Measurements from ENCODE around the gene SBF2. TPM values are rescaled to one million over a fixed set of nuclear protein-coding genes. Genes with fewer than 3 reads are reported as not detected.
"Not testable (repeated sequence)": the region's sequence is repeated elsewhere in the genome, so short reads cannot be mapped to it uniquely, and the experiment has no call there.

The SBF2 gene
- total RNA-seq, 1 experiment from 2014 or later = 31.3 TPM

DNA sequence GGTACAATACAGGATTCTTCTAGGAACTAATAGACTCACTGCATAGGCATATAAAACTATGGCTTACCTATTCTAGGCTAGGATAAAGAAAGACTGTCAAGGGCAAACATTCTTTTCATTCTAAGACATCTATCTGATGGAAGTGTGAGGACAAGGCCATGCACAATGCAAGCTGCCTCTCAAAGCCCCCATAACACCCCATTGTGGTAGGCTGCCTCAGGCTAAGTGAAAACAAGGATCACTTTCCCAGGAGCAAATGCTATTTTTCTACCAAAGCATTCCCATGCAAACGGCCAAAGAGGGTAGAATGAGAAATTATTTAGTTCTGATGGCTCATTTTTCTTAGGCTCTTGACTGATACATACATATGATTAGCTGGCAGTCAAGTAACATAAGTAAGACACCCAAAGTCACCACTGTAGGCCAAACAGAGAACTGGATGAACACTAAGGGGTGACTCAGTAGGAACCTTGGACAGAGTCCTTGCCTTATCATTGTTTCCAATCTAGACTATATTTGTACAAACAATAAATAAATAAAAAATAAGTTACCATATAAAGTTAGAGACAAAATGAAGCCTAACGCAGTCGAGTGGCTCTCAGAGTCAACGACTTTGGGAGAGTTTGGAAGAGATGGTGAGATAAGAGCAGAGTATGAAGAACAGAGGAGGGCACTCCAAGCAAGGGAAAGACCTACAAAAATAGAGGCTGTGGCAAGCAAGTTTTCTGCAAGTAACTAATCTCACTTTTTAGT, 303.6 kb downstream of the SBF2 start:
- DNase-seq (peak; percentile 71), ATAC-seq (peak; percentile 98)
- no peak for TF ChIP-seq EZH2phosphoT487 (IDR thresholded peaks at IDR 0.05; ENCODE audit: borderline replicate concordance, low read length)
- TF ChIP-seq, protein P1, sequence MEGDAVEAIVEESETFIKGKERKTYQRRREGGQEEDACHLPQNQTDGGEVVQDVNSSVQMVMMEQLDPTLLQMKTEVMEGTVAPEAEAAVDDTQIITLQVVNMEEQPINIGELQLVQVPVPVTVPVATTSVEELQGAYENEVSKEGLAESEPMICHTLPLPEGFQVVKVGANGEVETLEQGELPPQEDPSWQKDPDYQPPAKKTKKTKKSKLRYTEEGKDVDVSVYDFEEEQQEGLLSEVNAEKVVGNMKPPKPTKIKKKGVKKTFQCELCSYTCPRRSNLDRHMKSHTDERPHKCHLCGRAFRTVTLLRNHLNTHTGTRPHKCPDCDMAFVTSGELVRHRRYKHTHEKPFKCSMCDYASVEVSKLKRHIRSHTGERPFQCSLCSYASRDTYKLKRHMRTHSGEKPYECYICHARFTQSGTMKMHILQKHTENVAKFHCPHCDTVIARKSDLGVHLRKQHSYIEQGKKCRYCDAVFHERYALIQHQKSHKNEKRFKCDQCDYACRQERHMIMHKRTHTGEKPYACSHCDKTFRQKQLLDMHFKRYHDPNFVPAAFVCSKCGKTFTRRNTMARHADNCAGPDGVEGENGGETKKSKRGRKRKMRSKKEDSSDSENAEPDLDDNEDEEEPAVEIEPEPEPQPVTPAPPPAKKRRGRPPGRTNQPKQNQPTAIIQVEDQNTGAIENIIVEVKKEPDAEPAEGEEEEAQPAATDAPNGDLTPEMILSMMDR (conservative IDR thresholded peaks at IDR 0.05; ENCODE audit: low read depth, low read length) = peak; percentile 45
- Histone ChIP-seq H3K79me2 (ENCODE audit: low read length) (no peaks in the 10 kb centered on the region), H3F3A (ENCODE audit: low read length, unreplicated experiment) (peaks cover 9% of the 10 kb centered on the region), H3K4me2 (ENCODE audit: low read length) (peak overlapping the region; percentile 26; the same call in 1 of the 2 replicates), H4K20me1 (ENCODE audit: low read length) (no peaks in the 10 kb centered on the region), H3K4me3 (ENCODE audit: low read length) (no peak overlapping the region), H2AFZ (ENCODE audit: low read length) (no peak overlapping the region), H3K27ac (ENCODE audit: low read length) (0 out of 2 replicates have a peak overlapping the region, but pooled peaks have one; percentile 5), H3K4me1 (ENCODE audit: insufficient read depth, low read length) (peaks cover 14% of the 10 kb centered on the region), H3K9me2 (replicated peaks; ENCODE audit: low read length) (no peaks in the 10 kb centered on the region), H3K9ac (ENCODE audit: low read length) (no peak overlapping the region), H3K27me3 (ENCODE audit: low read length) (no peaks in the 10 kb centered on the region), H3K9me3 (ENCODE audit: low read length) (no peaks in the 10 kb centered on the region), H3K36me3 (ENCODE audit: low read depth, low read length) (0 out of 2 replicates have a peak, but pooled peaks cover 3% of the 10 kb centered on the region)
- POLR2A ChIA-PET (ENCODE audit: unreplicated experiment) = interaction anchor here (0.6 kb wide), 3 partner anchors 213 to 424 kb away, joined by 3 to 9 read pairs (median 4); no protein-coding TSS in a partner anchor
- intact Hi-C loops (cut with micrococcal nuclease) = loop anchor here (1.0 to 10.0 kb wide), 3 partner anchors 174 to 333 kb away; no protein-coding TSS in a partner anchor
- BruUV-seq (replicated peaks) = no TSS peak
- CTCF ChIA-PET = interaction anchor here (1.1 kb wide), 1 partner anchor 317 kb away, joined by 5 read pairs; no protein-coding TSS in a partner anchor

DNA sequence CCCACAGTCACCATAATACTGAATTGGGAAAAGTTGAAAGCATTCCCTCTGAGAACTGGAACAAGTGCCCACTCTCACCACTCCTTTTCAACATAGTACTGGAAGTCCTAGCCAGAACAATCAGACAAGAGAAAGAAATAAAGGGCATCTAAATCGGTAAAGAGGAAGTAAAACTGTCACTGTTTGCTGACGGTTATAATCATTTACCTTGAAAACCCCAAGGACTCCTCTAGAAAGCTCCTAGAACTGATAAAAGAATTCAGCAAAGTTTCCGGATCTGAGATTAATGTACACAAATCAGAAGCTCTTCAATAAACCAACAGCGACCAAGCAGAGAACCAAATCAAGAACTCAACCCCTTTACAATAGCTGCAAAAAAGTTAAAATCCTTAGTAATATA, 306.7 kb downstream of the SBF2 start:
- H3K9me2 ChIP-seq (replicated peaks; ENCODE audit: low read length); H3K4me2 ChIP-seq (ENCODE audit: low read length); H3K9me3 ChIP-seq (ENCODE audit: low read length); CTCF ChIA-PET; H2AFZ ChIP-seq (ENCODE audit: low read length); H3K4me3 ChIP-seq (ENCODE audit: low read length); H3F3A ChIP-seq (ENCODE audit: low read length, unreplicated experiment); DNase-seq; POLR2A ChIA-PET (ENCODE audit: unreplicated experiment); intact Hi-C loops (cut with micrococcal nuclease); H3K36me3 ChIP-seq (ENCODE audit: low read depth, low read length); H3K79me2 ChIP-seq (ENCODE audit: low read length); BruUV-seq (replicated peaks); H4K20me1 ChIP-seq (ENCODE audit: low read length); H3K27ac ChIP-seq (ENCODE audit: low read length); ATAC-seq; H3K27me3 ChIP-seq (ENCODE audit: low read length); H3K9ac ChIP-seq (ENCODE audit: low read length): not testable (repeated sequence)
- peaks cover 30% of the 10 kb centered on the region for H3K4me1 ChIP-seq (ENCODE audit: insufficient read depth, low read length)

DNA sequence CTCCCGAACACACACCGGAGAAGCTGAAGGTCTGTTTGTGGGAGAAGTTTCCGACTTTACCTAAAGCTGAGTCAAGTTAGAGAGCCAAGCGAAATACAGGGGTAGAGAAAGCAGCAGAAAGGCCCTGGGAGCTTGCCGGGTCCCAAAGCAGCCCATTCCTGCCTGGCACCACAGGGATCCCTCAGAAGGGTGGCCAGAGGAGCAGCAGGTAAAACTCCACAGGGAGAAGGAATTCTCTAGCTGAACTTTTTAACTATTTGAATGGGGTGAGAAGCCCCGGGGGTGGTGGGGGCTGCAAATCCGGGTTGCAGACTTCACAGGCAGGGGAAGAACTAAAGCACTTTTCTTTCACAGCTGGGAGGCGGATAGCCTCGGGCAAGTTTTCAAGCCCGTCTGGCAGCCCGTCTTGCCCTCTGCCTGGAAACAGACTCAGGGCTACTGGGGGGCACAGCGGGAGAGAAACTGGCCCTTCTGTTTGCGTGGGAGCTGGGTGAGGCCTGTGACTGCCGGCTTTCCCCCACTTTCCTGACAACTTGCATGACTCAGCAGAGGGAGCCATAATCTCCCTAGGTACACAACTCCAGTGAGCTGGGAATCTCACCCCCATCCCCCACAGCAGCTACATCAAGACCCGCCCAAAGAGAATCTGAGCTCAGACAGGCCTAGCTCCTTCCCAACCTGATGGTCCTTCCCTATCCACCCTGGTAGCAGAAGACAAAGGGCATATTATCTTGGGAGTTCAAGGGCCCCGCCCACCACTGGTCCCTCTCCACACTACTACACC, 311.0 kb downstream of the SBF2 start:
- Histone ChIP-seq H3K9me3 (ENCODE audit: low read length) (no peaks in the 10 kb centered on the region), H3K36me3 (ENCODE audit: low read depth, low read length) (no peaks in the 10 kb centered on the region), H3K9me2 (replicated peaks; ENCODE audit: low read length) (no peaks in the 10 kb centered on the region), H2AFZ (ENCODE audit: low read length) (peak overlapping the region; percentile 69), H3K27me3 (ENCODE audit: low read length) (no peaks in the 10 kb centered on the region), H3K27ac (ENCODE audit: low read length) (peak overlapping the region; percentile 87), H3K9ac (ENCODE audit: low read length) (peak overlapping the region; percentile 73), H4K20me1 (ENCODE audit: low read length) (no peaks in the 10 kb centered on the region), H3K4me1 (ENCODE audit: insufficient read depth, low read length) (peaks cover 38% of the 10 kb centered on the region), H3K79me2 (ENCODE audit: low read length) (no peaks in the 10 kb centered on the region), H3F3A (ENCODE audit: low read length, unreplicated experiment) (no peaks in the 10 kb centered on the region), H3K4me3 (ENCODE audit: low read length) (no peak overlapping the region), H3K4me2 (ENCODE audit: low read length) (peak overlapping the region; percentile 70)
- no TSS peak for BruUV-seq (replicated peaks)
- CTCF ChIA-PET = interaction anchor here (0.5 to 0.6 kb wide), 2 partner anchors 31 to 310 kb away, joined by 3 to 4 read pairs; no protein-coding TSS in a partner anchor
- POLR2A ChIA-PET (ENCODE audit: unreplicated experiment) = interaction anchor here (0.6 kb wide), 1 partner anchor 322 kb away, joined by 3 read pairs; the partner anchor contains the start of gene ADM
- DNase-seq (peak; percentile 85), ATAC-seq (peak; percentile 84)
- TF ChIP-seq, protein P1 (conservative IDR thresholded peaks at IDR 0.05; ENCODE audit: low read depth, low read length) = no peak
- TF ChIP-seq EZH2phosphoT487 (IDR thresholded peaks at IDR 0.05; ENCODE audit: borderline replicate concordance, low read length) (no peak), EZH2 (IDR thresholded peaks at IDR 0.05; ENCODE audit: low read length, unreplicated experiment) (no peak)
- intact Hi-C loops (cut with micrococcal nuclease) = no loop called here
